Inflammatory macrophage treated with lipopolysaccharide for 4 hours (primary cell): ENCODE results near the gene THOC6.
"Not testable (repeated sequence)": the region's sequence is repeated elsewhere in the genome, so short reads cannot be mapped to it uniquely, and the experiment has no call there.

ENCODE experiments used
- DNase-seq: peaks from one replicate; pipeline ENCODE4 v3.0.0-alpha.2; 2020

Gene THOC6

GRCh38 chr16:3057181-3058138 is 33.6 kb downstream of the THOC6 start:
- DNase-seq = no peak

GRCh38 chr16:3058139-3059030 is 34.5 kb downstream of the THOC6 start:
- DNase-seq = no peak

- DNase-seq = peak; percentile 86
These were observed 35.3 kb downstream of the THOC6 start for GRCh38 chr16:3059041-3059722.

GRCh38 chr16:3059723-3060242 is 35.9 kb downstream of the THOC6 start:
- DNase-seq = no peak

GRCh38 chr16:3060339-3061127 is 36.7 kb downstream of the THOC6 start:
- DNase-seq = no peak

- DNase-seq = no peak
These were observed 38.7 kb downstream of the THOC6 start for GRCh38 chr16:3062553-3062952.

GRCh38 chr16:3063625-3064386 is 40.0 kb downstream of the THOC6 start:
- DNase-seq = no peak

GRCh38 chr16:3065069-3065741 is 41.4 kb downstream of the THOC6 start, which contains the start of gene IL32:
IL32 (plus strand) TSS chr16:3065640; CDS start chr16:3065812, 172 bp downstream.
- DNase-seq = peak; percentile 27

GRCh38 chr16:3065742-3066439 is 42.1 kb downstream of the THOC6 start:
- no peak for DNase-seq

- DNase-seq = no peak
These were observed 42.6 kb downstream of the THOC6 start for GRCh38 chr16:3066440-3066748.

- DNase-seq = no peak
These were observed 44.7 kb downstream of the THOC6 start for GRCh38 chr16:3068487-3068886.

GRCh38 chr16:3069146-3069545 is 45.3 kb downstream of the THOC6 start:
- not testable (repeated sequence) for DNase-seq

- DNase-seq = no peak
These were observed 46.8 kb downstream of the THOC6 start for GRCh38 chr16:3070608-3071111.

- no peak for DNase-seq
These were observed 47.8 kb downstream of the THOC6 start for GRCh38 chr16:3071655-3072054.

- not testable (repeated sequence) for DNase-seq
These were observed 48.3 kb downstream of the THOC6 start for GRCh38 chr16:3072148-3072547.

GRCh38 chr16:3072576-3073263 is 48.9 kb downstream of the THOC6 start:
- not testable (repeated sequence) for DNase-seq

- DNase-seq = no peak
These were observed 49.6 kb downstream of the THOC6 start for GRCh38 chr16:3073448-3073847.

- DNase-seq = no peak
These were observed 51.2 kb downstream of the THOC6 start for GRCh38 chr16:3074860-3075522.
